ENCODE results near the gene CLDN25.

CLDN25 gene

GRCh38 chr11:113764527-113765219, 14.9 kb upstream of the CLDN25 start:
- no peak for TF ChIP-seq CTCF (IDR thresholded peaks at IDR 0.05; ENCODE audit: control insufficient read depth, insufficient read depth, low read depth, low read length, missing control alignments)
- H3K4me3 ChIP-seq (ENCODE audit: control insufficient read depth, low read depth, low read length): no peak overlapping the region
- DNase-seq (ENCODE audit: low read depth): no peak

GRCh38 chr11:113771964-113772363, 7.6 kb upstream of the CLDN25 start:
- no peak for TF ChIP-seq CTCF (IDR thresholded peaks at IDR 0.05; ENCODE audit: control insufficient read depth, insufficient read depth, low read depth, low read length, missing control alignments)
- no peak for DNase-seq (ENCODE audit: low read depth)
- no peak overlapping the region for H3K4me3 ChIP-seq (ENCODE audit: control insufficient read depth, low read depth, low read length)

- no peak for TF ChIP-seq CTCF (IDR thresholded peaks at IDR 0.05; ENCODE audit: control insufficient read depth, insufficient read depth, low read depth, low read length, missing control alignments)
- peak overlapping the region; percentile 62 for H3K4me3 ChIP-seq (ENCODE audit: control insufficient read depth, low read depth, low read length)
- DNase-seq (ENCODE audit: low read depth): no peak
These were observed 6.5 kb upstream of the CLDN25 start for GRCh38 chr11:113773092-113773415.

- TF ChIP-seq CTCF (IDR thresholded peaks at IDR 0.05; ENCODE audit: control insufficient read depth, insufficient read depth, low read depth, low read length, missing control alignments): peak; percentile 82
- peak within 1 kb of the TSS; percentile 62 for H3K4me3 ChIP-seq (ENCODE audit: control insufficient read depth, low read depth, low read length)
These were observed 6.0 kb upstream of the CLDN25 start, which contains the start of gene ZW10 for GRCh38 chr11:113773416-113774173. Gene ZW10, minus strand, starts transcription at chr11:113773692. Its CDS starts 26 bp downstream, at chr11:113773666.

DNA sequence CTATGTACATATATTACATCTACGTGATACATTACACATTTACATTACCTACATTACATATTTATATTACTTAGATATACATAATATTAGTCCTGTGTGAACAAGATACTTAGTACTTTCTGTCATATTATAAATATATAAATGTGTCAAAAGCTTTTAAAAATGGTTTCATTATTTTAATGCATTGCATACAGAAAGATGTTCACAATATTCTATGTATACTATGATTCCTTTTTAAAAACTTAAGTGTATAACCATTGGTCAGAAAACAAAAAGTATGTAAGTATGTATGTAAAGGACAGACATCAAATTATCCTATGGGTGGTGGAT, 5.5 kb upstream of the CLDN25 start:
- no peak for TF ChIP-seq CTCF (IDR thresholded peaks at IDR 0.05; ENCODE audit: control insufficient read depth, insufficient read depth, low read depth, low read length, missing control alignments)
- peak overlapping the region; percentile 62; the same call in 1 of the 2 replicates for H3K4me3 ChIP-seq (ENCODE audit: control insufficient read depth, low read depth, low read length)

More at GRCh38 chr11:113773416-113774173, 6.0 kb upstream of the CLDN25 start, which contains the start of gene ZW10:
- DNase-seq (ENCODE audit: low read depth): peak; percentile 88

GRCh38 chr11:113778111-113778910, 1.3 kb upstream of the CLDN25 start:
- TF ChIP-seq CTCF (IDR thresholded peaks at IDR 0.05; ENCODE audit: control insufficient read depth, insufficient read depth, low read depth, low read length, missing control alignments): no peak
- no peak for DNase-seq (ENCODE audit: low read depth)
- H3K4me3 ChIP-seq (ENCODE audit: control insufficient read depth, low read depth, low read length): no peak overlapping the region

More for the DNA sequence above, 5.5 kb upstream of the CLDN25 start:
- no peak for DNase-seq (ENCODE audit: low read depth)

Measured in AG09309 (cell line).